ENCODE data around the gene FAM210B. TPM values are rescaled to one million over a fixed set of nuclear protein-coding genes. Genes with fewer than 3 reads are reported as not detected.

FAM210B gene
- total and polyA plus RNA-seq, 9 of the 15 experiments (the other 6 are each of a cell fraction or from before 2014, with no cell fraction given), result 12.1 to 87.3 (median 47.6) TPM

- TF ChIP-seq RNF2 (IDR thresholded peaks at IDR 0.05), result peak; percentile 77; the same call in 1 of the 2 replicates
- TF ChIP-seq MIER1 (IDR thresholded peaks at IDR 0.05; ENCODE audit: low read depth), result no peak
- no peak for TF ChIP-seq MEF2A (IDR thresholded peaks at IDR 0.05; ENCODE audit: control insufficient read depth, low read depth, low read length)
- no peak for TF ChIP-seq ZNF124 (CRISPR knock-in tag; IDR thresholded peaks at IDR 0.05)
- peak; percentile 52; the same call in 1 of the 2 replicates for TF ChIP-seq HDAC2 (IDR thresholded peaks at IDR 0.05)
- TF ChIP-seq TOE1 (IDR thresholded peaks at IDR 0.05; ENCODE audit: borderline replicate concordance), result peak; percentile 85
- no peak for TF ChIP-seq TOE1 (CRISPR knock-in tag; IDR thresholded peaks at IDR 0.05; ENCODE audit: borderline replicate concordance, low read depth)
- 0 out of 2 replicates have a peak, but pooled peaks have one; percentile 41 for TF ChIP-seq PREB (CRISPR knock-in tag; IDR thresholded peaks at IDR 0.05)
- TF ChIP-seq ZNF511 (CRISPR knock-in tag; IDR thresholded peaks at IDR 0.05), result peak; percentile 40; the same call in 1 of the 2 replicates
- TF ChIP-seq RFX7 (CRISPR knock-in tag; IDR thresholded peaks at IDR 0.05), result no peak
- peak; percentile 98 for TF ChIP-seq CREB1 (IDR thresholded peaks at IDR 0.05)
- peak; percentile 93 for TF ChIP-seq CREB1 (CRISPR knock-in tag; IDR thresholded peaks at IDR 0.05)
- no peak for TF ChIP-seq ZNF121 (CRISPR knock-in tag; conservative IDR thresholded peaks at IDR 0.05)
- TF ChIP-seq ZNF445 (CRISPR knock-in tag; IDR thresholded peaks at IDR 0.05; ENCODE audit: low read depth), result no peak
- TF ChIP-seq SNAPC5 (CRISPR knock-in tag; IDR thresholded peaks at IDR 0.05), result no peak
- TF ChIP-seq ETV5 (CRISPR knock-in tag; IDR thresholded peaks at IDR 0.05; ENCODE audit: low read depth), result peak; percentile 18; the same call in 1 of the 2 replicates
- TF ChIP-seq ZNF232 (CRISPR knock-in tag; IDR thresholded peaks at IDR 0.05), result no peak
- no peak for TF ChIP-seq ZNF239 (CRISPR knock-in tag; IDR thresholded peaks at IDR 0.05)
- no peak for TF ChIP-seq PHTF2 (CRISPR knock-in tag; IDR thresholded peaks at IDR 0.05)
- TF ChIP-seq FOXM1 (IDR thresholded peaks at IDR 0.05; ENCODE audit: low read depth), result peak; percentile 100
- TF ChIP-seq FOXM1 (CRISPR knock-in tag; IDR thresholded peaks at IDR 0.05; ENCODE audit: low read depth), result peak; percentile 51
- TF ChIP-seq ATF1 (CRISPR knock-in tag; IDR thresholded peaks at IDR 0.05), result peak; percentile 40
- peak; percentile 98 for TF ChIP-seq ATF1 (tag; IDR thresholded peaks at IDR 0.05)
- no peak for TF ChIP-seq MCM3 (IDR thresholded peaks at IDR 0.05)
- peak; percentile 58 for TF ChIP-seq CBFA2T3 (IDR thresholded peaks at IDR 0.05)
Observed at GRCh38 chr20:56392132-56392880, 33.5 kb downstream of the FAM210B start, which contains the start of the genes AURKA and CSTF1 (continued).
